Measurements from ENCODE around the gene RAMP2.
A peak's percentile ranks its signal among the peaks of the same experiment; 100 is the strongest.
"Not testable (repeated sequence)": the region's sequence is repeated elsewhere in the genome, so short reads cannot be mapped to it uniquely, and the experiment has no call there.

The RAMP2 gene, protein sequence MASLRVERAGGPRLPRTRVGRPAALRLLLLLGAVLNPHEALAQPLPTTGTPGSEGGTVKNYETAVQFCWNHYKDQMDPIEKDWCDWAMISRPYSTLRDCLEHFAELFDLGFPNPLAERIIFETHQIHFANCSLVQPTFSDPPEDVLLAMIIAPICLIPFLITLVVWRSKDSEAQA

DNA sequence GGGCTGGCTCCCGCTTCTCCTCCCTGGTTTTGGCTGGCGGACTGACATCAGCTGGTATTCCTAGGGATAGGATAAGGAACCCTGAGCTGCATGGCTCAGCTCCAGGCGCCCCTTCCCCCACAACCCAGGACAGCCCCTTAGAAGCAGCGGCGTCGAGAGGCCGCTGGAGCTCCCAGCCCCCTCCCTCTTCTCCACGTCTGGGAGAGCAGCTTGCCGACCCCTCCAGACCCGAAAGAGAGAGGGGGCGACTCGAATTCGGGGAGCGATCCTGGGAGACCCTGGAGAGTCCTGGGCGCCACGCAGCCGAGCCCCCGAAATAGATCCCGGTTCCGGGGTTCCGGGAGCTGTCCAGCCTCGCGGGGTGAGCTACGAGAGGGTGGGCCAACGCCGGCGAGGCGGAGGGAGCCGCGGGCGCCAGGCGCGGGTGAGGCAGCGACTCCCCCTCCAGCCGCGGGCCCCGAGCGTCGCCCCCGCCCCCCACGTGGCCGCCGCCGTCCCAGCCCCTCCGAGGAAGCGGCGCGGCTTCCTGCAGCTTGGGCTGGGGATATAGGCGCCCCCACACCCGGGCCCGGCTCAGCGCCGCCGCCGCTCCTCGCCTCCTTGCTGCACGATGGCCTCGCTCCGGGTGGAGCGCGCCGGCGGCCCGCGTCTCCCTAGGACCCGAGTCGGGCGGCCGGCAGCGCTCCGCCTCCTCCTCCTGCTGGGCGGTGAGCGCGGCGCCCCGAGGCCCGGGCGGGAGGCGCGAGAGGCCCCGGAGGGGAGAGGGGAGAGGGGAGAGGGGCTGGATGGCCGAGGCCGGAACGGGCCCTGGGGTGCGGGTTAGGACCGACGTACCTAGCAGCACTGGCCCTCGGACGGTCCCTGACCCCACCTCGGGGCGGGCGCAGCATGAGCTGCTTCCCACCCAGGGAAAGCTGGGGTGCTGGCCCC is at the start of gene RAMP2:
Gene RAMP2, plus strand, starts transcription at position 576 of the 930 bp plus-strand sequence. Its CDS starts 35 bp downstream, at position 611.
- no peak for DNase-seq

DNA sequence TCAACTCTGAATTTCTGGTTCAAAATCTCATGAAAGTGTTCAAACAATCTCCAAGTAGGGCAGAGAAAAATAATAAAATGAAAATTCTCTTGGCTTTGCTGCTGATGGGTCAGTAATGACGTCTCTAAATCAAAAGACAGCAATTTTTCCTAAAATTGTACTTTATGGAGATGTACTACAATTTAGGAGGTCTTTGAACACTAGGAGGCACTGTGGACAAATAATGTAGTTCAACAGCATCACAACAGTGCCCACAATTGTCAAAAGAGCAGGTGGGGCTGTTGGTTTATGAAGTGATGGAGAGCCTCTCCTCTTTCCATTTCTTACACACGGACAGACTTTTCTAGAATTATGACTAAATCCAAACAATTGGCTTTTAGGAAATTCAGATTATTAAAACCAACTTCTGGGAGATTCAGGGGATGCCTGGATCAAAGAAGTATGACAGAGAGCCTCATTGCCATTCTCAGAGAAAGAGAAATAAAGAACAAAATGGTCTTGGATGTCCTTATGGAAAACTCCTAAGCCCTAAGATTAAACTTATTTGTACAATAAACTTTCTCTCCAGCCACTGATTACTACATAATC is 39.9 kb upstream of the RAMP2 start:
- DNase-seq, result peak; percentile 66

DNA sequence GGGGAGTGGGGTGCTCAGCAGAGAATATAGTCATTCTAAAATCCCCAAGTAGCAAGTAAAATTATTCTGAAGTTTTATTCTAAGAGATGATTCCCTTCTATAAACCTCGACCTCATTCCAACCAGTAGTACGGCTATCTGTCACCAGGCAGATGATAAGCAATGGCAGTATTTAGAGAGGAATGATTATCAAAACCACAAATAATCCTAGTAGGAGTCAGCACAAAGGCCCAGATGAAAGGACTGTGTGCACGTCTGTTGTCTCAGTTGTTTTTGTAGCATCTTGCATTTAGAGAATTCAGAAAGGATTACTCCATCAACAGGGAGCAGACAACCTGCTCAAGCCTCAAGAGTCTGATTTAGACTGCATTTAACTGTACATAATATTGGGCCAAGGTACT is 37.4 kb upstream of the RAMP2 start:
- DNase-seq, result no peak

DNA sequence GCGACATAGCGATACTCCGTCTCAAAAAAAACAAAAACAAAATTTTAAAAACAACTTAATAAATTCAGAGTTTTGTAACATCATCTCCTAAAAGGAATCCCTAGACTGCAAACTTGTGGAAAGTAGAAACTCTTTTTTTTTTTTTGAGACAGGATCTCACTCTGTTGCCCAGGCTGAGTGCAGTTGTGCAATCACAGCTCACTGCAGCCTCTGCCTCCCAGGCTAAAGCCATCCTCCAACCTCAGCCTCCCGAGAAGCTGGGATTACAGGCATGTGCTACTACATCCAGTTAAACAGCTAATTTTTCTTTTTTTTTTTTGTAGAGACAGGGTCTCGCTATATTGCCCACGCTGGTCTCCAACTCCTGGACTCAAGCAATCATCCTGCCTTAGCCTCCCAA is 35.9 kb upstream of the RAMP2 start:
- DNase-seq, result no peak

DNA sequence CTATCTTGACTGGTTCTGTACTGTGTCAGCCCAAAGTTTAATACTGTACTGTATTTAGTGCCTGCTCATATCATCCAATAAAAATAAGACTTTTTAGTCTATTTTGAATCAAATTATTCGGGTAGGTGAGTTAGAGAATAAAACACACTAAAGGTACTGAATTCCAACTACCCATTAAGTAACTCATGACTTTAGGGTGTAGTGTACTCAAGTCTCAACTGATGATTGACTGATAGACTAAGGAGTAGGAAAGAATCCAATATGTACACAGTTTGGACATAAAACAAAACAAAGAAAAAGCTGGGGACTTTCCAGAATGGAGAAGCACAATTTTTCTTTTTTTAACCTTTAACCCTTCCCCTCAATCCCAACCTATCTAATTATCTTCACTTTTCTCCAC is 20.3 kb upstream of the RAMP2 start:
- no peak for DNase-seq

DNA sequence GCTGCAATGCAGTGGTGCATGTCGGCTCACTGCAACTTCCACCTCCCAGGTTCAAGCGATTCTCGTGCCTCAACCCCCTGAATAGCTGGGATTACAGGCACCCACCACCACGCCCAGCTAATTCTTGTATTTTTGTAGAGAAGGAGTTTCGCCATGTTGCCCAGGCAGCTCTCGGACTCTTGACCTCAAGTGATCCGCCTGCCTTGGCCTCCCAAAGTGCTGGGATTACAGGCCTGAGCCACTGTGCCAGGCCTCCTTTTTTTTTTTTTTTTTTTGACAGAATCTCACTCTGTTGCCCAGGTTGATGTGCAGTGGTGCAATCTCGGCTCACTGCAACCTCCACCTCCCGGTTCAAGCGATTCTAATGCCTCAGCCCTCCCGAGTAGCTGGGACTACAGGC is 18.1 kb upstream of the RAMP2 start:
- not testable (repeated sequence) for DNase-seq

DNA sequence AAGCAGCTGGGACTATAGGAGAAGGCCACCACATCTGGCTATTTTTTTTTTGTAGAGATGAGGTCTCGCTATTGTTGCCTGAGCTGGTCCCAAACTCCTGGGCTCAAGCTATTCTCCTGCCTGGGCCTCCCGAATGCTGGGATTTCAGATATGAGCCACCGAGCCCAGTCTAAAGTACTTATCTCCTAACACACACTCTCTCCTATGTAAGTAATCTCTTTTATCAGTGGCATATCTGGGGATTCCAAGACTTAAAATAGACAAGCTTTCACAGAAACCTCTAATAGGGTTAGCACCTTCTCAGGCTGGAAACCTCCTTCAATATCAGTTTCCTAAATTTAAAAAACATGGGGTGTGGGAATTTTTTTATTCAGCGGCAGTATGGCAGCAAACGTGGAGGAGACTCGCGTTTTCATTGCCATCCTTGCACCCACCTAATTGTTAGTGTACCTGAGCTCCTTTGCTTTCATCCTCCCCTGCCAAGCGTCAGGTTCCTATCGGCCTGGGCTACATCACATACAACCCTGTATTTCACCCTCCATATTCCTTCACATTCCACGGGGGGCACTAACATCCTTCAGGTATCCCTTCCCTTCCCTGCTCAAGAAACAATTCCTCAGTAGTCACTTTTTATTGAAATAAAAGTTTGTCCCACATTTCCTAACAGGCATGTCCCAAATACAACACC is 17.3 kb upstream of the RAMP2 start:
- peak; percentile 27 for DNase-seq

DNA sequence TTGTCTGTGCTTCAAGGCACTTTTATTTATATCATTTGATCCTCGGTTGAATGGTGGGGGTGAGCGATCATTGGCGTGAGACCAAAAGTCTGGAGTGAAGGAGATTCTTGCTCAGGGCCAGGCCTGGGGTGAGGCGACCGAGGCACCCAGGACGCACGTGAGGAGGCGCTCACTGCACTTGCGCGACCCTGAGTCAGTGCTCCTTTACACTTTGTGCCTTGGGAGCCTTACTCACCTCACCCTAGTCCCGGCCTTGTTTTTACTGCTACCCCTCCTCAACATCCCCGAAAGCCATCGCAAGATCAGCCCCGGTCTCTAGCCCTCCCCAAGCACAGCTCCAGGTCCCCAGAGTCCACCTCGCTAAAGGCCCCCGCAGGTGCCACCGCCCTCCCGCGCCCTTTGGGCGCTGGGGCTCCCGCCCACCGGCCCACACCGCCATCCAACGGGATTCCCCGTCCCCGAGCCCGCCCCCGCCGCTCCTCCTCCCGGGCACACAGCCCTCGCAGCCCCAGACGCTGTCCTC is 16.7 kb upstream of the RAMP2 start:
- peak; percentile 90 for DNase-seq

DNA sequence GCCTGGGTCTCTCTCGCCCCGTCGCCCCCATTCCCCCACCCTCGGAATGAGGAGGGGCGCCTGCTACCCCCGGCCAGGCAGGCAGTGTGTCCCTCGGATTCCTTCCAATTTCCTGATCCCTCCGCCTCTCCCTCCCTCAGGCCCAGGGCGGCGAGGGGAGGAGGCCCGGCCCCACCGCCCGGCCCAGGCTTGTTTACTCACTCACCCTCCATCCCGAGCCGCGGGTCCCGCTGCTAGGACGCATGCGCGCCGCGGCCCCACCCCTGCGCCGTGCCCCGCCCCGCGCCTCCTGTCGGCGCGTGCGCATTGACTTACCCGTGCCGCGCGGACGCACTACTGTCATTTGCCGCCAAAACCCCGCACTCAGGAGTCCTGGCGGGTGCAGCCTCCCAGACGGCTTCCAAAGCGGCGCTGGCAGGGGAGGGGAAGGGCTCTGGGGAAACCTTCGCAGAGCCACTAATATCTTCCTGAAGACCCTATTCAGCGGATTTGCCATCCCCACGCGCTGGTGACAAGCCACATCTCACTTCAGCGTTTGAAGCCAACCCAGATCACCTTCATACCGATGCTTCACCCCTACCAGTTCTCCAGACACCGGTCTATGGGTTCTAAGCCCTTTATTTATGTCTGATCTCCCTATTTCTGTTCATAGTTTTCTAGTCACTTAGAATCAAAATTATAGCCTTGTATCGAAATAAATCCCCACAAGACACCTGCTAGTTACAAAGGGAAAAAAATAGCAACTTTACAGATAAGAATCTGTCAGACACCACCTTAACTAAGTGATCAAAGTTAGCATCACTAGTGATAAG is 16.0 kb upstream of the RAMP2 start, which contains the start of gene EZH1:
Gene EZH1, minus strand, starts transcription at position 235 of the 812 bp plus-strand sequence. CDS start 16,099 bp downstream, outside the sequence.
- peak; percentile 97 for DNase-seq

DNA sequence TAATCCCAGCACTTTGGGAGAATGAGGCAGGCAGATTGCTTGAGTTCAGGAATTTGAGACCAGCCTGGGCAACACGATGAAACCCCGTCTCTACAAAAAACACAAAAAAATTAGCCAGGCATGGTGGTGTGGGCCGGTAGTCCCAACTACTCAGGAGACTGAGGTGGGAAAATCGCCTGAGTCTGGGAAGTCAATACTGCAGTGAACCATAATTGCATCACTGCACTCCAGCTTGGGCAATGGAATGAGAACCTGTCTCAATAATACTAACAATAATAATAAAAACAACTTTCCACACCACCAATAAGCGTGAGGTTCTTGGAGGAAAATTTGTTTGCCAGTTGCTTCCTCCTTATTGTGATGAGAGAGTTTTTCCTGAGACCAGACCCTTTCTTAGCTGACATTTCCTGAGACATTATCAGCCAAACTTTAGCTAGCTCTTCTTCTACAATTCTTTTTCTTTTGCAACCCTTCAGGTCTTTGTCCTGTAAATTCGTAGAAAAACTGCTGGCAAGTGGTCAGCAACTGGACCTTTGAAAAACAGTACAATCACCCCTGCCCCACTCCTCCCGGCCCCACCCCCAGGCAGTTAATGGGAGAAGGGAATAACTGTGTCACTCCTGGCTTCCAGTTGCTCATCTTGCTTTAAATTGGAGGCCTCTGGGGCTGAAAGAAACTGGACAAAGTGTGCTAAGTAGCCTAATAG is 12.7 kb upstream of the RAMP2 start:
- no peak for DNase-seq

DNA sequence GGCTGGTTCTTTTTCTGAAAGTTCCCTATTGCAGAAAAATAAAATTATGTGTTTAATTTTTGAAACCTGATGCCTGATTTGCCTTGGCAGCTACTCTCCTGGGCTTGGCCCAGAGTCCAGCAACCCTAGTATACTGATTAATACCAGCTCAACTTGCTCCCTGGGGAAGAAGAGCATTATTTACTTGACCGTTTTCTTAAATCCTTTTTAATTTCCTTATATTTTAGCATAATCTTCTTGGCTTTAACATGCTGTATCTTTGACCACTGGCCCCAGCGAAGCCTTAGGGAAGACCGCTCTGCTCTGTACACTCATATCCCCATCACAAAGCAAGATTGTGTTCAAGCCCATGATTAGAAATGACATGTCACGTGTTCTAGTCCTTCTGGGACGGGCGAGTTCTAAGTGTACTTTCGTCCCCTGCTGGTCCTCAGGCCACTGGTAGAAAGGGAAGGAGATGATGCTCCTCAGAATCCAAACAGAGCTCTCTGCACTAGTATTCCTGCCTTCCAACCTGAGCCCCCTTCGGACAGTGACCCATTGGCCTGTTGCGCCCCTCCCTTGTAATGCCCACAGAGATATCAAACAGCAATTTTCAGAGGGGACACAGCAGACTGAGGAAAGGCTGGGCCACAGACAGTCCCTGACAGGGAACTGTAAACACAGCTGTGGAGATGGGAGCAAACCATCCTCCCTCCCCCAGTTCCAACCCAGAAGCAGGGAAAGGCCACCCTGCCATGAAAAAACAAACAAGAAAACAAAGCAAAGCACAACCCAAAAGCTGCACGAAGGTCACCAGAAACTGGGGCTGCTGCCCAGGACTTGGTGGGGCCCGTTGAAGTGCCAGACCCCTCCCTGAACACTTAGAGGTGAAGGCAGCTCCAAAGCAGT is 11.9 kb upstream of the RAMP2 start:
- no peak for DNase-seq

DNA sequence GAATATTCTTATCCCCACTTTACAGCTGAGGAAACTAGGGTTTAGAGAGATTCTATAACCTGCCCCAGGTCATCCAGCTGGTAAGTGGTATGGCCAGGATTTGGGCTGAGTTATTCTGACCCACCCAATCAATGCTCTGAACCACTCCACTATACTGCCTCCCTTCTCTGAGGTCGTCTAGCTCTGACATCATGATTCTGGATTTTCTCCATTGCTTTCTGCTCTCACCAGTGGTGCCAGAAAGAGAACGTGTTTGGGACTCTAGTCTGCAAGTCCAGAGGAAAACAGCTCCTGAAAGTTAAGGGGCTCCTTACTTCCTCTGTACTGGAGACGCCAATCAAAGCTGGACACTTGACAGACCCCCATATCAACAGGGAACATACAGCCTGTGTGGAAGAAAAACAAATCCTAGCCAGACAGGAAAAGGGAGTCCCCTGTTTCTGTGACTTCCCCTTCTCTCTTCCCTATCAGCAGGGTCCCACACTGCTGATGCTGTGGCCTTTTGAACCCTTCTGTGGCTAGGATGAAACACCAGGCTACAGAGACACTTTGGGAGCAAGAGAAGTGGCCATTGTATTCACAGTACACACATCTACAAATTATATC is 10.2 kb upstream of the RAMP2 start:
- no peak for DNase-seq

DNA sequence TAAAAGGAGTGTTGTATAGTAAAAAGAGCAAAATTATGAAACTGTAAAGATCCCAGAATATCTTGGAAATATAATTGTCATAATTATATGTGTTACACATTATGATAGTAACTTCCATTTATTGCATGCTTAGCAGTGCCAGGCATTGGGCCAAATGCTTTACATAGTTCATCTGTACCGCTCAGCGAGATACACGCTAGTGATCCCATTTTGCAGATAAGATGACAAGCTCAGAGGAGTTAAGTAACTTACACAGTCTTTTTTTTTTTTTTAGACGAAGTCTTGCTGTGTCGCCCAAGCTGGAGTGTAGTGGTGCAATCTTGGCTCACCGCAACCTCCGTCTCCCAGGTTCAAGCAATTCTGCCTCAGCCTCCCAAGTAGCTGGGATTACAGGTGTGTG is 9.4 kb upstream of the RAMP2 start:
- DNase-seq, result no peak

DNA sequence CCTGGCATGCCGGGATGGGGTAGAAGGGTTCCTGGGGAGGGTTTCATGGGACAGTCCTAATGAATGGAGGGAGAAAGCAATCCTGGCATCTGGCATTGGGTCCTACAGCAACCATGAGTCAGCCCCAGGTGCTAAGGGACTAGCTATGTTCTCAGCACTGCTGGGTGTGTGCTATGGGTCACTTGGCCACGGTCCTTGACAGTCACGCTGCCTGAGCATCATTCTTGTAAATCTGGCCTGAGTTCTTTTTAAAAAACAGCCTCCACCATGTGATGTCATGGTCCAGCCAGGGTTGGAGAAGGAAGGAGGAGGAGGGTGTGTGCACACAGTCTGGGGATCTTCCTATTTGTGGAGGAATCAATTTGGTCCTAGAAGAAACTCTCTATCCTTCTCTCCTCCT is 6.2 kb upstream of the RAMP2 start:
- DNase-seq, result no peak

DNA sequence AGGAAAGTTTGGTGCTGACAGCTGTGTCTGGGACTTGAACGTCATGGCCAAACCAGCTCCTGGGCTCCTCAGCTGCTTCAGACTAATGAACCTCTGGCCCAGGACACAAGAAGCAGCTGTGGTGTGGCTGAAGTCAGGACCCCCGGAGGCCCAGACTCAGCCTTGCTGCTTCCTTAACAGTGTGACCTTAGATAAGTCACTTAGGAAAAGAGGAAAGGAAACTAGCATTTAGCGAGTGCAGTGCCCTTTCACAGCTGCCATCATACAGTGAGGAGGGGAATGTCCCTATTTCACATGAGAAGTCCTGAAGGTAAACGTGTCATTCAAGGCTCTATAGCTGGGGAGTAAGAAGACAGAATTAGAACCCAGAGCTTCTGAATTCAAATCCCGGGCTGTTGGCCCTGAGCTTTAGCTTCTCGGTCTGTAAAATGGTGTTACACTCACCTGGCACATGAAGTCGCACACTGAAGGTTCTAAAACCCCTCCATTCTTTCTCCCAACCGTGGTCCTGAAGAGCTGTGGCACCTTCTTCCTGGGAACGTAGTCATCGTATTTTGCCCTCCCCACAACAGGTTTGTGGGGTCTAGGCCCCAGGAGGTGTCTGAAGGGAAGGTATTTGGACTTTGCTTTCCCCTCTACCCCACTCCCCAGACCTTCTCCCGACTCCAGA is 910 bp upstream of the RAMP2 start:
- DNase-seq, result no peak

DNA sequence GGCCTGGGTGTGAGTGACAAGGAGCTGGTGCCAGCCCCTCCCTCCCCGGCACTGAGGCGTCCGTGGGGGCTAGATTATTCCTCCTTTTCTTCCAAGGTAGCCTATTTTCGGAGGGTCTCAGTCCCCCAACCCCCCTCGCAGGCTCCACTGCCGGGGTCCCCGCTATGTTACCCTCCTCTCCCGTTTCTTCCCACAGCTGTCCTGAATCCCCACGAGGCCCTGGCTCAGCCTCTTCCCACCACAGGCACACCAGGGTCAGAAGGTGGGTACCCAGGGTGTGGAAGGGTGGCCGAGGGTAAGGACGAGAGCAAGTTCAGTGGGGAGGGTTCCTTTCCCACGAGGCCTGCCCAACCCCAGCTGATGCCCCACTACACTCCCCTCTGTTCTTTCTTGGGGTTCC is 611 bp downstream of the RAMP2 start:
- DNase-seq, result no peak

DNA sequence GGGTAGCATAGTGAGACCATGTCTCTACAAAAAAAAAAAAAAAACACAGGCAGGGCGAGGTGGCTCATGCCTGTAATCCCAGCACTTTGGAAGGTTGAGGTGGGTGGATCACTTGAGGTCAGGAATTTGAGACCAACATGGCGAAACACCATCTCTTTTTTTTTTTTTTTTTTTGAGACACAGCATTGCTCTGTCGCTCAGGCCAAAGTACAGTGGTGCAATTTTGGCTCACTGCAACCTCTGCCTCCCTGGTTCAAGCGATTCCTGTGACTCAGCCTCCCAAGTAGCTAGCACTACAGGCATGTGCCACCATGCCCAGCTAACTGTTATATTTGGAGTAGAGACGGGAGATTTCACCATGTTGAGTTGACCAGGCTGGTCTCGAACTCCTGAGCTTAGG is 5.1 kb downstream of the RAMP2 start:
- no peak for DNase-seq

DNA sequence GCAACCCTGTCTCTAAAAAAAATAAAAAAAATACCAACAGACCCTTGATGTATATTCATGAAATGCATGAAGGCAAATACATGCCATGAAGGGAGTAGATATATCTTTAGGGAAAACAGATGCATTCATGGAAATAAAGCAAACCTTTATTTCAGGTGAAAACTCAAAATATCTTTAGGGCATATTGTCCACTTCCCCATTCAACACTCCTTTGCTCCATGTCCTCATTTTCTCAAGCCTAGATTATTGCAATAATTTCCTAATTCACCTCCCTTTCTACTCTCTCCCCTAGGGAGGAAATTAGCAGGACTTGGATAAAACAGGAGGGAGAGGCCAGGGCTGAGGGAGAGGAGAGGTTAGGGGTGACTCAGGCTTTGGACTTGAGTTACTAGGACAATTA is 6.5 kb downstream of the RAMP2 start:
- no peak for DNase-seq

DNA sequence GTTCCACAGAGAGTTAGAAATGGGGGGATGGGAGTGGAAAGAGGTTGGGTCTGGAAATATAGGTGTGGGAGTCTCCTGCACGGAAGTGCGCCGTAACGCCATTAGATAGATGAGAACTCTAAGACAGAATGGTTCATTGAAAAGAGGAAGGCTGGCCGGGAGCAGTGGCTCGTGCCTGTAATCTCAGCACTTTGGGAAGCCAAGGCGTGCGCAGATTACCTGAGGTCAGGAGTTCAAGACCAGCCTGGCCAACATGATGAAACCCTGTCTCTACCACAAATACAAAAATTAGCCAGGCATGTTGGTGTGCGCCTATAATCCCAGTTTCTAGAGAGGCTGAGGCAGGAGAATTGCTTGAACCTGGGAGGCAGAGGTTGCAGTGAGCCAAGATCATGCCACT is 7.0 kb downstream of the RAMP2 start:
- DNase-seq, result not testable (repeated sequence)

Data from activated effector memory CD4-positive, alpha-beta T cell treated with anti-CD3 and anti-CD28 coated beads, Interleukin-2, amount 50 U/mL, for 16 hours (primary cell).